Smooth muscle cell (in vitro differentiated cells): Measurements from ENCODE around the gene TK2. TPM values are rescaled to one million over a fixed set of nuclear protein-coding genes. Genes with fewer than 3 reads are reported as not detected.

Experiments used
- DNase-seq: peaks from one replicate; lab custom pipeline; 2025; ENCODE audit not compliant: unreplicated experiment; lab: John Stamatoyannopoulos, UW
- H2AFZ ChIP-seq: fragments of 200-600 bp; sonication (generic); 2 replicates; pipeline ENCODE4 v1.6.0; 2016; ENCODE audit warnings: antibody characterized with exemption, low read depth, mild to moderate bottlenecking
- H3F3A ChIP-seq: fragments of 200-600 bp; sonication (generic); 2 replicates; pipeline ENCODE4 v1.6.0; 2017; ENCODE audit warnings: antibody characterized with exemption, low read depth
- H3K27ac ChIP-seq: fragments of 200-600 bp; sonication (generic); 2 replicates; pipeline ENCODE4 v1.5.1; 2016; ENCODE audit warnings: low read depth, mild to moderate bottlenecking
- H3K27me3 ChIP-seq: fragments of 200-600 bp; sonication (generic); 2 replicates; pipeline ENCODE4 v1.6.1; 2016; ENCODE audit warnings: low read depth, mild to moderate bottlenecking
- H3K36me3 ChIP-seq: fragments of 200-600 bp; sonication (generic); 2 replicates; pipeline ENCODE4 v1.5.1; 2016; ENCODE audit warnings: low read depth
- H3K4me1 ChIP-seq: fragments of 200-600 bp; sonication (generic); 2 replicates; pipeline ENCODE4 v1.5.1; 2016; ENCODE audit warnings: low read depth
- H3K4me2 ChIP-seq: fragments of 200-600 bp; sonication (generic); 2 replicates; pipeline ENCODE4 v1.6.0; 2016; ENCODE audit warnings: mild to moderate bottlenecking
- H3K4me3 ChIP-seq: fragments of 200-600 bp; sonication (generic); 2 replicates; pipeline ENCODE4 v1.5.1; 2016; ENCODE audit warnings: mild to moderate bottlenecking
- H3K79me2 ChIP-seq: fragments of 200-600 bp; sonication (generic); 2 replicates; pipeline ENCODE4 v1.6.0; 2016; ENCODE audit warnings: low read depth, mild to moderate bottlenecking
- H3K9ac ChIP-seq: fragments of 200-600 bp; sonication (generic); 2 replicates; pipeline ENCODE4 v1.6.0; 2016; ENCODE audit warnings: low read depth
- H3K9me3 ChIP-seq: fragments of 200-600 bp; sonication (generic); replicated peaks from 2 replicates; pipeline ENCODE4 v1.5.1; 2016; ENCODE audit warnings: low read depth
- H4K20me1 ChIP-seq: fragments of 200-600 bp; sonication (generic); 2 replicates; pipeline ENCODE4 v1.6.0; 2016; ENCODE audit warnings: low read depth
- CTCF ChIP-seq: fragments of 200-600 bp; sonication (generic); IDR thresholded peaks from 2 replicates; pipeline ENCODE4 v1.5.1; 2017; ENCODE audit warnings: borderline replicate concordance, mild to moderate bottlenecking, antibody characterized with exemption; ENCODE audit not compliant: insufficient read depth, poor library complexity, severe bottlenecking
- WGBS: methylation state at CpG from one replicate; pipeline ENCODE4 v1.1.7; 2016; ENCODE audit warnings: low lambda C conversion rate; 5-methylcytosine and 5-hydroxymethylcytosine counted together
- polyA plus RNA-seq: library from polyadenylated mRNA; unstranded; fragments of >200 nt; fragmentation: Nextera tagmentation; extraction: Ambion mirVana; gene quantifications from 2 replicates; pipeline ENCODE4 v1.2.1, GENCODE V29; 2016
- total RNA-seq: library from RNA; depleted of rRNA; stranded (reverse); fragments of >200 nt; gene quantifications from 2 replicates; pipeline ENCODE4 v1.2.3, GENCODE V29; 2014

TK2 gene
- total and polyA plus RNA-seq, 2 experiments from 2014 or later = 7.3 to 9.7 TPM

DNA sequence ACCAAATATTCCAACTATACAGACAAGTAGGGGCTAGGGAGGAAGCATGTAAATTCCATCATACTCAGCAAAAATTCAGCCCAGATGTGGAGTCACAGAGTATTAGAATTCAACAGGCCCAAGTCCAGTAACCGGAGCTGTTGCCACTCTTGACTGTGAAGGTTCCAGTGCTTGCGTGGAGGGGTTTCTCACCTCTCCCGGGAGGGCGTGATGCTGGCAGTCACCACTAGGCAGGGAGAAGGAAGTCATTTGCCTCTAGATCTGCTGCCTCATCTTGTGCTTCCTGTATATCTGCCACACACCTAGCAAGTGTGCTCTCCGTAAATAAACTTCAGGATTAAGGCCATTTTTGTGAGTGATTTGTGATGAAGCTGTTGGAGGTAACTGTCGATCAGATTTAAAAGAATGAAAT is 1.4 kb upstream of the TK2 start:
- H3K9me3 ChIP-seq = no peaks in the 10 kb centered on the region
- 86% methylated on average over 6 of the region's 6 CpGs for WGBS
- H3K79me2 ChIP-seq = peaks cover 27% of the 10 kb centered on the region
- H3K36me3 ChIP-seq = no peaks in the 10 kb centered on the region
- H3K4me1 ChIP-seq = peaks cover 20% of the 10 kb centered on the region
- H4K20me1 ChIP-seq = no peaks in the 10 kb centered on the region
- DNase-seq = no peak
- no peak overlapping the region for H3K9ac ChIP-seq
- no peak overlapping the region for H3K4me3 ChIP-seq
- no peak overlapping the region for H3K27ac ChIP-seq
- TF ChIP-seq CTCF = peak; percentile 21
- H3F3A ChIP-seq = peaks cover 9% of the 10 kb centered on the region
- no peak overlapping the region for H3K4me2 ChIP-seq
- H2AFZ ChIP-seq = peak overlapping the region; percentile 29
- H3K27me3 ChIP-seq = no peaks in the 10 kb centered on the region

DNA sequence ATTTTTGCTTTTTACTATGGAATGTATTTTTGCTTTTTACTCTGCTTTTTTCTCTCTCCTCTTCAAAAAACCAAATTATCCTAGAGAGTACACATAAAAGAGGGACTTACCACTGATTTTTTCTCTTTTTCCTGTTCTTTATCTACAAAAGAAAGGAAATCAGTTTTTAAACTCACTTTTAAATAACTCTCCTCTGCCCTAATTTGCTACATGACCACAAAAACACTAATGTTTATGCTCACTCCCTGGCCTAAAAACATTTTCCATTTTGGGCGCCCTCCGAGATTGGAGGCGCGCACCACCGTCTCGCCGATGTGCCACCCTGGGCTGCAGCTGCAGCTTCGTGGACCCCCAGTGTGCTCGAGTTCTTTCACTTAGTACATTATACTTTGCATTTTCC is 1.1 kb downstream of the TK2 start:
- Histone ChIP-seq H3K4me1 (peaks cover 20% of the 10 kb centered on the region), H3K4me2 (peak overlapping the region; percentile 92), H3K27ac (peak overlapping the region; percentile 53), H3F3A (peaks cover 9% of the 10 kb centered on the region), H2AFZ (peak overlapping the region; percentile 91), H3K36me3 (no peaks in the 10 kb centered on the region), H3K79me2 (peaks cover 14% of the 10 kb centered on the region), H3K9ac (peak overlapping the region; percentile 67), H3K9me3 (no peaks in the 10 kb centered on the region), H3K4me3 (peak overlapping the region; percentile 67), H4K20me1 (no peaks in the 10 kb centered on the region), H3K27me3 (no peaks in the 10 kb centered on the region)
- WGBS = 92% methylated on average over 9 of the region's 9 CpGs
- DNase-seq = no peak
- no peak for TF ChIP-seq CTCF

DNA sequence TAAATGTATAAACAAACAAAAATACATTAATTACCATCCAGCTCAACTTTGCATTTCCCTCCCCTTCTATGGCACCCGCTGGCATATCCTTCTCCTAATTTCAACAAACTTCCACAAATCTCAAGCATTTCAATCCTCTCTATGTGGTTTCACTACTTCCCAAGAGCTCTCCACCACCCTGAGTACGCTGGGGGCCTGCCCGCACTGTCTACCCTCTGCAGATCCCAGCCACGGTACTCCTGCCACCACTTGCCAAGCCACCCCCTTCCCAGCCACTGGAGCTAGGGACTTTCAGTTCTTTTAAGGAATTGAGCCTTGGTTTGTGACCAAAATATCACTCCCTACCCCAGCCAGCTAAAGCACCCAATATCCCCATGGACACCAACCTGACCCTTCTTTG is 1.9 kb downstream of the TK2 start:
- H3K4me3 ChIP-seq = no peak overlapping the region
- H3K9ac ChIP-seq = no peak overlapping the region
- H2AFZ ChIP-seq = no peak overlapping the region
- H3K4me2 ChIP-seq = no peak overlapping the region
- H3K9me3 ChIP-seq = no peaks in the 10 kb centered on the region
- no peaks in the 10 kb centered on the region for H4K20me1 ChIP-seq
- peaks cover 15% of the 10 kb centered on the region for H3K4me1 ChIP-seq
- TF ChIP-seq CTCF = no peak
- no peak for DNase-seq
- 99% methylated on average over 4 of the region's 4 CpGs for WGBS
- H3K36me3 ChIP-seq = no peaks in the 10 kb centered on the region
- no peaks in the 10 kb centered on the region for H3K27me3 ChIP-seq
- H3K27ac ChIP-seq = no peak overlapping the region
- peaks cover 9% of the 10 kb centered on the region for H3F3A ChIP-seq
- peaks cover 6% of the 10 kb centered on the region for H3K79me2 ChIP-seq
